WTC11 (cell line): ENCODE measurements around the gene DHX9. TPM values are rescaled to one million over a fixed set of nuclear protein-coding genes. Genes with fewer than 3 reads are reported as not detected.

Experiments
- ATAC-seq: fragments of 200-7000 bp; cut with Tn5 transposase; 2 replicates; pipeline ENCODE4 v1.10.0; 2021; ENCODE audit warnings: mild to moderate bottlenecking, moderate library complexity
- CTCF ChIA-PET: fragments of 300-600 bp; sonication (Branson Sonifier 250); formaldehyde crosslinking; loops from one replicate; lab custom pipeline; 2021; ENCODE audit warnings: antibody characterized with exemption; lab: Charles Lee
- POLR2A ChIA-PET: fragments of 350-600 bp; sonication (Branson Sonifier 250); formaldehyde crosslinking; loops from one replicate; lab custom pipeline; 2021; ENCODE audit warnings: antibody characterized with exemption; lab: Charles Lee
- DNase-seq: peaks from one replicate; pipeline ENCODE4 v3.0.0; 2021; ENCODE audit warnings: low spot score
- H3K27ac Mint-ChIP-seq: 2 replicates; pipeline ENCODE4 v1.8.0; 2021; ENCODE audit warnings: mixed read lengths
- H3K27me3 Mint-ChIP-seq: 2 replicates; pipeline ENCODE4 v1.8.0; 2021; ENCODE audit warnings: low read depth, mild to moderate bottlenecking, moderate library complexity, mixed read lengths
- H3K36me3 Mint-ChIP-seq: 2 replicates; pipeline ENCODE4 v1.8.0; 2021; ENCODE audit warnings: mixed read lengths
- H3K4me1 Mint-ChIP-seq: 2 replicates; pipeline ENCODE4 v1.8.0; 2022; ENCODE audit warnings: mixed read lengths
- H3K4me3 Mint-ChIP-seq: 2 replicates; pipeline ENCODE4 v1.8.0; 2021; ENCODE audit warnings: mild to moderate bottlenecking, moderate library complexity, mixed read lengths
- H3K9me3 Mint-ChIP-seq: 2 replicates; pipeline ENCODE4 v1.8.0; 2021; ENCODE audit warnings: mixed read lengths
- ATF1 ChIP-seq: sonication (generic); formaldehyde crosslinking; IDR thresholded peaks from 2 replicates; pipeline ENCODE4 v1.8.1; 2023; ENCODE audit warnings: mild to moderate bottlenecking, moderate library complexity, missing genetic modification reagents
- ELF4 ChIP-seq: sonication (generic); formaldehyde crosslinking; IDR thresholded peaks from 2 replicates; pipeline ENCODE4 v1.8.1; 2022; ENCODE audit warnings: low read depth, mild to moderate bottlenecking, moderate library complexity, missing genetic modification reagents
- EMX1 ChIP-seq: fragments of 250-450 bp; sonication (Bioruptor Pico); IDR thresholded peaks from 2 replicates; pipeline ENCODE4 v1.8.0; 2021; ENCODE audit warnings: mild to moderate bottlenecking
- FOXK1 ChIP-seq: sonication (generic); formaldehyde crosslinking; IDR thresholded peaks from 2 replicates; pipeline ENCODE4 v1.8.0; 2022; ENCODE audit warnings: mild to moderate bottlenecking, moderate library complexity, missing genetic modification reagents
- GTF2I ChIP-seq: fragments of 250-450 bp; sonication (Bioruptor Pico); conservative IDR thresholded peaks from 2 replicates; pipeline ENCODE4 v1.4.0; 2021; ENCODE audit warnings: mild to moderate bottlenecking
- HMGA2 ChIP-seq: fragments of 250-450 bp; sonication (Bioruptor Pico); IDR thresholded peaks from 2 replicates; pipeline ENCODE4 v1.4.0; 2021; ENCODE audit warnings: mild to moderate bottlenecking, moderate library complexity
- IRF2 ChIP-seq: sonication (generic); formaldehyde crosslinking; IDR thresholded peaks from 2 replicates; pipeline ENCODE4 v1.8.0; 2022; ENCODE audit warnings: low read depth, missing genetic modification reagents, borderline replicate concordance
- MAX ChIP-seq: sonication (generic); formaldehyde crosslinking; IDR thresholded peaks from 2 replicates; pipeline ENCODE4 v1.8.0; 2022; ENCODE audit warnings: mild to moderate bottlenecking, missing genetic modification reagents
- NFATC4 ChIP-seq: fragments of 250-450 bp; sonication (Bioruptor Pico); IDR thresholded peaks from 2 replicates; pipeline ENCODE4 v1.9.0; 2021; ENCODE audit warnings: mild to moderate bottlenecking
- STAT6 ChIP-seq: sonication (generic); formaldehyde crosslinking; conservative IDR thresholded peaks from 2 replicates; pipeline ENCODE4 v1.8.1; 2023; ENCODE audit warnings: mild to moderate bottlenecking, low read depth, missing genetic modification reagents, moderate library complexity
- TEAD4 ChIP-seq: sonication (generic); formaldehyde crosslinking; IDR thresholded peaks from 2 replicates; pipeline ENCODE4 v1.8.0; 2022; ENCODE audit warnings: mild to moderate bottlenecking, missing genetic modification reagents
- ZBTB21 ChIP-seq: sonication (generic); formaldehyde crosslinking; IDR thresholded peaks from 2 replicates; pipeline ENCODE4 v1.8.1; 2023; ENCODE audit warnings: mild to moderate bottlenecking, missing genetic modification reagents, borderline replicate concordance
- ZNF232 ChIP-seq: sonication (generic); formaldehyde crosslinking; IDR thresholded peaks from 2 replicates; pipeline ENCODE4 v1.8.0; 2022; ENCODE audit warnings: mild to moderate bottlenecking, missing genetic modification reagents
- ZNF425 ChIP-seq: fragments of 250-450 bp; sonication (Bioruptor Pico); conservative IDR thresholded peaks from 2 replicates; pipeline ENCODE4 v1.9.0; 2021; ENCODE audit warnings: mild to moderate bottlenecking
- total RNA-seq: library from RNA; stranded (reverse); gene quantifications from 3 replicates; pipeline ENCODE4 v1.2.3, GENCODE V29; 2021
- TF ChIP-seq, protein P1 (sequence below): sonication (generic); formaldehyde crosslinking; IDR thresholded peaks from 2 replicates; pipeline ENCODE4 v1.8.1; 2023; ENCODE audit warnings: mild to moderate bottlenecking, missing genetic modification reagents, borderline replicate concordance

The DHX9 gene
- total RNA-seq, 1 experiment from 2014 or later: 280 TPM

DNA sequence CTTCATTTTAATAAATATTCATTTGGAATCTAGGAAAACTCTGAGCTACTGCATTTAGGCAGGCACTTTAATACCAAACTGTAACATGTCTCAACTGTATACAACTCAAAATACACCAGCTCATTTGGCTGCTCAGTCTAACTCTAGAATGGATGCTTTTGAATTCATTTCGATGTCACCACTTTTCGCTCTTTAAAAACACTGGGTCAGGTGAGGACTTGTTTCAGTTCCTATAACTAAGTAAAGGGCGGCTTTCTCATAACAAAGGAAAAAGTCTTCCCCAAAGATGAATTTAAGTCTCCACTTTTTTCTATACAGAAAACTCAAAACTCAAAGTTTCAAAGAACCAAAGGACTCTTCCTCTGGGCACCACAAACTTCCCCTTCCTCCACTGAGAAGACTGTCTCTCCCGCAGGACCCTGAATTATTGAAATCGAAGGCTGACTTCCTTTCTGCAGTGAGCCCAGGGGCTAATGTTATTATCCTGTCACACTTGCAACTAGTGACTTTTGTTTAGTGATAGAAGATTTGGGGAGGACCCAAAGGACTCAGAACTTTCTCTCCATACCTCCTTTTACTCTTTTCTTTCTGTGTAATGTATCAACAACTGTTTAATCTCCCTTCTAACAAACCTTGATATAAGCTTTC is 9.7 kb upstream of the DHX9 start:
- CTCF ChIA-PET: no interaction called here
- no peak overlapping the region for H3K27ac Mint-ChIP-seq
- peaks cover 3% of the 10 kb centered on the region; the same call in 1 of the 2 replicates for H3K27me3 Mint-ChIP-seq
- ATAC-seq: no peak
- no peaks in the 10 kb centered on the region for H3K36me3 Mint-ChIP-seq
- H3K9me3 Mint-ChIP-seq: no peaks in the 10 kb centered on the region
- H3K4me1 Mint-ChIP-seq: peaks cover 5% of the 10 kb centered on the region
- DNase-seq: no peak
- no peak overlapping the region for H3K4me3 Mint-ChIP-seq
- POLR2A ChIA-PET: no interaction called here
- TF ChIP-seq ATF1: no peak
- TF ChIP-seq IRF2 (CRISPR knock-in tag): no peak
- no peak for TF ChIP-seq ZNF425
- TF ChIP-seq ZBTB21 (CRISPR knock-in tag): no peak
- TF ChIP-seq FOXK1 (CRISPR knock-in tag): no peak

DNA sequence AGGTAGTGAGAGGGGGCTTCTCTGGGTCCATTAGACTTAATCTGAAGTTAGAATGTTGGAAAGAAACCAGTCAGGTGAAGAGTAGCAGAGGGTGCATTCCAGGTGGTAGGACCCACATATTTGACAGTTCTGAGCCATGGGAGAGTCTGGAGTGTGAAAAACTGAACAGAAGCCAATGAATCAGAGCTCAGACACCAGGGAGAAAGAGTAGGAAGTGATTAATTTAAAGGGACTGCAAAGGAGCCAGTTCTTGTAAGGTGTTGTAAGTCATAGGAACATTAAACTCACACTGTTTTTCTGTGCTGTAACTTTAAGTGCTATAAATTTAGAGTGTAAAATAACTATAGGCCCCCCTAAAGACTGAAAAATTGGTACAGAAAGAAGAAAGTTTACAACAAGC is 5.9 kb upstream of the DHX9 start:
- Mint-ChIP-seq H3K4me3 (no peak overlapping the region), H3K4me1 (peaks cover 9% of the 10 kb centered on the region)
- POLR2A ChIA-PET: no interaction called here

More for the DNA sequence above, 5.9 kb upstream of the DHX9 start:
- H3K27ac Mint-ChIP-seq: no peak overlapping the region
- CTCF ChIA-PET: no interaction called here
- no peaks in the 10 kb centered on the region; the same call in 1 of the 2 replicates for H3K27me3 Mint-ChIP-seq
- ATAC-seq: no peak
- no peaks in the 10 kb centered on the region for H3K9me3 Mint-ChIP-seq
- no peak for TF ChIP-seq EMX1
- TF ChIP-seq, protein P1, sequence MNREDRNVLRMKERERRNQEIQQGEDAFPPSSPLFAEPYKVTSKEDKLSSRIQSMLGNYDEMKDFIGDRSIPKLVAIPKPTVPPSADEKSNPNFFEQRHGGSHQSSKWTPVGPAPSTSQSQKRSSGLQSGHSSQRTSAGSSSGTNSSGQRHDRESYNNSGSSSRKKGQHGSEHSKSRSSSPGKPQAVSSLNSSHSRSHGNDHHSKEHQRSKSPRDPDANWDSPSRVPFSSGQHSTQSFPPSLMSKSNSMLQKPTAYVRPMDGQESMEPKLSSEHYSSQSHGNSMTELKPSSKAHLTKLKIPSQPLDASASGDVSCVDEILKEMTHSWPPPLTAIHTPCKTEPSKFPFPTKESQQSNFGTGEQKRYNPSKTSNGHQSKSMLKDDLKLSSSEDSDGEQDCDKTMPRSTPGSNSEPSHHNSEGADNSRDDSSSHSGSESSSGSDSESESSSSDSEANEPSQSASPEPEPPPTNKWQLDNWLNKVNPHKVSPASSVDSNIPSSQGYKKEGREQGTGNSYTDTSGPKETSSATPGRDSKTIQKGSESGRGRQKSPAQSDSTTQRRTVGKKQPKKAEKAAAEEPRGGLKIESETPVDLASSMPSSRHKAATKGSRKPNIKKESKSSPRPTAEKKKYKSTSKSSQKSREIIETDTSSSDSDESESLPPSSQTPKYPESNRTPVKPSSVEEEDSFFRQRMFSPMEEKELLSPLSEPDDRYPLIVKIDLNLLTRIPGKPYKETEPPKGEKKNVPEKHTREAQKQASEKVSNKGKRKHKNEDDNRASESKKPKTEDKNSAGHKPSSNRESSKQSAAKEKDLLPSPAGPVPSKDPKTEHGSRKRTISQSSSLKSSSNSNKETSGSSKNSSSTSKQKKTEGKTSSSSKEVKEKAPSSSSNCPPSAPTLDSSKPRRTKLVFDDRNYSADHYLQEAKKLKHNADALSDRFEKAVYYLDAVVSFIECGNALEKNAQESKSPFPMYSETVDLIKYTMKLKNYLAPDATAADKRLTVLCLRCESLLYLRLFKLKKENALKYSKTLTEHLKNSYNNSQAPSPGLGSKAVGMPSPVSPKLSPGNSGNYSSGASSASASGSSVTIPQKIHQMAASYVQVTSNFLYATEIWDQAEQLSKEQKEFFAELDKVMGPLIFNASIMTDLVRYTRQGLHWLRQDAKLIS (CRISPR knock-in tag): no peak
- no peak for TF ChIP-seq TEAD4 (CRISPR knock-in tag)
- TF ChIP-seq ZNF232: no peak
- TF ChIP-seq STAT6 (CRISPR knock-in tag): no peak
- no peak for TF ChIP-seq GTF2I (CRISPR knock-in tag)
- no peak for TF ChIP-seq ELF4 (CRISPR knock-in tag)
- TF ChIP-seq MAX: no peak
- TF ChIP-seq HMGA2 (CRISPR knock-in tag): no peak
- no peak for TF ChIP-seq NFATC4 (CRISPR knock-in tag)
- no peaks in the 10 kb centered on the region for H3K36me3 Mint-ChIP-seq
- DNase-seq: no peak
